K562 treated with DMSO at 1 percent for 48 hours (cell line): Measurements from ENCODE around the gene MROH2B. TPM values are rescaled to one million over a fixed set of nuclear protein-coding genes. Genes with fewer than 3 reads are reported as not detected.

ENCODE experiments used
- total RNA-seq: library from RNA; unstranded; fragments of 300-600 nt; gene quantifications from 2 replicates; pipeline ENCODE4 v1.2.3, GENCODE V29; 2022; ENCODE audit warnings: low replicate concordance; ENCODE audit errors: extremely low read depth

MROH2B gene
- not detected in 2 replicates for total RNA-seq

DNA sequence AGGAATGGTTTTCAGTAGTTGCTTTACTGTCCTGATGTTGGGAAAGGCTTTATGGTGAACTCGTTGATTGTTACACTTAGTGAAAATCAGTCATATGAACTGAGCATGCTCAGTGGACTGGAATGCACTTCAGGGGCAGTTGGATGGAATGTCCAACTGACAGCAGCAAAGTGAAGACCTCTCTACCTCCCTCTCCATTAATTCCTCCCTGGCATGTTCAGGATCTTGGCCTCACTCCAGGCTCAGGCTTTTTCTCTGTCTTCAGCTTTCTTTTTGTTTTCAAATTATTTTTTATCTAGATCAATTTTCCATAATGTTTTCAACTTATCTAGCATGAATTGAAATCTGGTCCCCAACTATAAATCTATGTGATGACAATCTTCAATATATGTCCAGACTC is at the start of gene MROH2B:
MROH2B (minus strand) TSS at position 101 of the 400 bp plus-strand sequence. CDS start 490 bp downstream, outside the sequence.

Other genes with a start within 250 kb of the MROH2B start
- 2,015 TPM in 1 of 2 replicates, not detected in the other for gene RPL37, start 236.1 kb downstream of the MROH2B start, total RNA-seq
- not detected in 2 replicates for gene CARD6, start 230.0 kb downstream of the MROH2B start, total RNA-seq
- gene C7, start 161.8 kb downstream of the MROH2B start, total RNA-seq, result not detected in 2 replicates
- not detected in 2 replicates for gene C6, start 142.2 kb upstream of the MROH2B start, total RNA-seq